ENCODE results near the gene ERC2. TPM values are rescaled to one million over a fixed set of nuclear protein-coding genes. Genes with fewer than 3 reads are reported as not detected.

ERC2 gene
- total and polyA plus RNA-seq, 11 donors, result 0.16 to 3.8 (median 1.6) TPM

- Histone ChIP-seq H3K36me3 (no peaks in the 10 kb centered on the region), H3K27me3 (peaks cover 0 to 6% (median 0%) of the 10 kb centered on the region in 9 donors), H3K27ac (no peak overlapping the region), H3K4me1 (no peaks in the 10 kb centered on the region), H3K4me3 (no peak overlapping the region), H3K9me3 (no peaks in the 10 kb centered on the region)
- TF ChIP-seq CTCF (IDR thresholded peaks at IDR 0.05), result no peak
- no peak for TF ChIP-seq POLR2A (IDR thresholded peaks at IDR 0.05)
- intact Hi-C loops (cut with DNase I), result no loop called here
- ATAC-seq (peak; percentile 91 to 97 (median 96)), DNase-seq (peak in 4 of 5 donors; percentile 15 to 43 (median 24))
- WGBS, 4 donors, result 43 to 53% (median 50%) methylated on average over 3 of the region's 3 CpGs
Measured at GRCh38 chr3:55903680-55904079, 564.6 kb downstream of the ERC2 start.

DNA sequence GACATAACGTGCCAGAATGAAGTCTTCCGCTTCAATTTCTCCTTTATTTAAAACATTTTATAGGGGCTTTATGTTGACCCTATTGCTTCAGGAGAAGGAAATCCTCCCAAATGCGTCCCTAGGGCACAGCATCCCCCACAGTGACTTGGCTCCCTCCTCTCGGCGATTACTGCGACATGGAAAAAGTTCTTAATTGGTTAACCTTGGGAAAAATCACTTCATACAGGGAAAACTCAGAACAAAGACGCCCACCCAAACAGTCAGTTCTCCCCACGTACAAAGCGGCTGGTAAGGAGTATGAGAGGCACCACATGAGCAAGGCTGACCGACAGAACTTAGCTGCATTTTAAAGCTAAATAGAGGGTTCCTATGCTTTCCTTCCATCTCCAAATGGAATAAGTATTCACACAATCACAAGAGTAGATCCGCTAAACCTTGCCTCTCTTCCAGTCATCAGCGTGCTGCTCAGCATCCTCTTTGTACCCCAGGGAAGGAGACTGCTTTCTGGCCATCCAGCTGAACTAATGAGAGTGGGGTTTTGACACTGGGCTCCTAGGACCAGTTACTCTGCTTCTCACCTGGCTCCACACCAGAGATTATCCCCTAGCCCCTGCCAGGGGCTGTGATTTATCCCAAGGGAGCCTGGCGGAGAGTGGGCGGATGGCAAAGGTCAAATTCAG lies 565.9 kb downstream of the ERC2 start:
- TF ChIP-seq CTCF (IDR thresholded peaks at IDR 0.05) (no peak), POLR2A (IDR thresholded peaks at IDR 0.05) (no peak)
- ATAC-seq (no peak), DNase-seq (no peak)
- no peak overlapping the region for H3K4me3 ChIP-seq
- H3K4me1 ChIP-seq, result no peaks in the 10 kb centered on the region
- WGBS, 4 donors, result 71 to 77% (median 73%) methylated on average over 14 of the region's 14 CpGs
- H3K27ac ChIP-seq, result no peak overlapping the region
- no peaks in the 10 kb centered on the region for H3K36me3 ChIP-seq
- H3K9me3 ChIP-seq, result no peaks in the 10 kb centered on the region
- intact Hi-C loops (cut with DNase I), result no loop called here
- H3K27me3 ChIP-seq, result peaks cover 0 to 9% (median 0%) of the 10 kb centered on the region in 9 donors

- WGBS, 4 donors, result 63 to 86% (median 74%) methylated on average over 3 of the region's 3 CpGs
- no peak for ATAC-seq
- intact Hi-C loops (cut with DNase I), result no loop called here
- no peaks in the 10 kb centered on the region for H3K9me3 ChIP-seq
- no peak for TF ChIP-seq POLR2A (IDR thresholded peaks at IDR 0.05)
- no peak for TF ChIP-seq CTCF (IDR thresholded peaks at IDR 0.05)
- no peaks in the 10 kb centered on the region for H3K36me3 ChIP-seq
- no peaks in the 10 kb centered on the region for H3K4me1 ChIP-seq
- peaks cover 0 to 13% (median 0%) of the 10 kb centered on the region in 9 donors for H3K27me3 ChIP-seq
- no peak for DNase-seq
- H3K4me3 ChIP-seq, result no peak overlapping the region
- no peak overlapping the region for H3K27ac ChIP-seq
Measured at GRCh38 chr3:55899887-55900286, 568.4 kb downstream of the ERC2 start.

GRCh38 chr3:55897573-55898224 lies 570.6 kb downstream of the ERC2 start:
- no peak for TF ChIP-seq POLR2A (IDR thresholded peaks at IDR 0.05)
- TF ChIP-seq CTCF (IDR thresholded peaks at IDR 0.05), result no peak
- H3K36me3 ChIP-seq, result no peaks in the 10 kb centered on the region
- 55 to 60% (median 59%) methylated on average over 4 of the region's 4 CpGs for WGBS, 4 donors
- no peak overlapping the region for H3K4me3 ChIP-seq
- ATAC-seq (no peak), DNase-seq (no peak)
- H3K27ac ChIP-seq, result no peak overlapping the region
- peaks cover 0 to 13% (median 0%) of the 10 kb centered on the region in 9 donors for H3K27me3 ChIP-seq
- intact Hi-C loops (cut with DNase I), result no loop called here
- H3K4me1 ChIP-seq, result no peaks in the 10 kb centered on the region
- no peaks in the 10 kb centered on the region for H3K9me3 ChIP-seq

Measured in heart left ventricle (tissue), 16 donors.